OCI-LY7 (cell line): Measurements from ENCODE around the gene TMCC2. TPM values are rescaled to one million over a fixed set of nuclear protein-coding genes. Genes with fewer than 3 reads are reported as not detected.

Source experiments
- BruUV-seq: library from RNA; stranded (reverse); fragments of 400-500 nt; replicated peaks from 2 replicates; lab custom pipeline; 2021; lab: Mats Ljungman, UMichigan
- CTCF ChIA-PET: fragments of 300-600 bp; sonication (Branson Sonifier 250); formaldehyde crosslinking; loops from one replicate; lab custom pipeline; 2022; ENCODE audit warnings: antibody characterized with exemption; ENCODE audit not compliant: unreplicated experiment; lab: Charles Lee
- POLR2A ChIA-PET: fragments of 300-600 bp; sonication (Branson Sonifier 250); formaldehyde crosslinking; loops from one replicate; lab custom pipeline; 2022; ENCODE audit warnings: antibody characterized with exemption; lab: Charles Lee
- DNase-seq: peaks from one replicate; pipeline ENCODE4 v3.0.0-alpha.2; 2015; ENCODE audit warnings: low spot score
- H2AFZ ChIP-seq: fragments of 200-600 bp; sonication (generic), shearing (Covaris generic); 2 replicates; pipeline ENCODE4 v1.6.1; 2014; ENCODE audit warnings: mild to moderate bottlenecking, antibody characterized with exemption, low read length, moderate library complexity
- H3K27ac ChIP-seq: fragments of 200-600 bp; sonication (generic); 2 replicates; pipeline ENCODE4 v1.5.1; 2014; ENCODE audit warnings: mixed run types, low read depth, mild to moderate bottlenecking, moderate library complexity, low read length, inconsistent platforms; ENCODE audit not compliant: poor library complexity, severe bottlenecking
- H3K36me3 ChIP-seq: fragments of 200-600 bp; sonication (generic); 2 replicates; pipeline ENCODE4 v1.6.1; 2014; ENCODE audit warnings: mild to moderate bottlenecking, antibody characterized with exemption, low read length, moderate library complexity, mixed read lengths; ENCODE audit not compliant: insufficient read depth
- H3K4me1 ChIP-seq: fragments of 200-600 bp; sonication (generic); 2 replicates; pipeline ENCODE4 v1.5.1; 2014; ENCODE audit warnings: mild to moderate bottlenecking, low read length; ENCODE audit not compliant: insufficient read depth, poor library complexity, severe bottlenecking
- H3K4me2 ChIP-seq: fragments of 200-600 bp; sonication (generic); 2 replicates; pipeline ENCODE4 v1.6.1; 2014; ENCODE audit warnings: mild to moderate bottlenecking, low read length
- H3K4me3 ChIP-seq: fragments of 200-600 bp; sonication (generic); 2 replicates; pipeline ENCODE4 v1.5.1; 2014; ENCODE audit warnings: mild to moderate bottlenecking, low read depth, low read length; ENCODE audit not compliant: poor library complexity, severe bottlenecking
- H3K79me2 ChIP-seq: fragments of 200-600 bp; sonication (generic); 2 replicates; pipeline ENCODE4 v1.6.1; 2016; ENCODE audit warnings: low read depth, mild to moderate bottlenecking, low read length, moderate library complexity, mixed read lengths; ENCODE audit not compliant: insufficient read depth
- H3K9me2 ChIP-seq: fragments of 200-600 bp; sonication (generic); 2 replicates; pipeline ENCODE4 v1.6.1; 2016; ENCODE audit warnings: mild to moderate bottlenecking, low read length, mixed read lengths; ENCODE audit not compliant: insufficient read depth
- H3K9me3 ChIP-seq: fragments of 200-600 bp; sonication (generic); 2 replicates; pipeline ENCODE4 v1.6.1; 2014; ENCODE audit warnings: mild to moderate bottlenecking, mixed run types, low read length, mixed read lengths
- H4K20me1 ChIP-seq: fragments of 200-600 bp; sonication (generic); 2 replicates; pipeline ENCODE4 v1.6.1; 2014; ENCODE audit warnings: mild to moderate bottlenecking, antibody characterized with exemption, low read length, moderate library complexity, mixed read lengths; ENCODE audit not compliant: insufficient read depth
- CTCF ChIP-seq: fragments of 200-600 bp; sonication (generic); conservative IDR thresholded peaks from 2 replicates; pipeline ENCODE4 v1.5.1; 2014; ENCODE audit warnings: mild to moderate bottlenecking, antibody characterized with exemption, low read length, moderate library complexity, mixed read lengths
- EZH2phosphoT487 ChIP-seq: fragments of 200-600 bp; sonication (generic); IDR thresholded peaks from 2 replicates; pipeline ENCODE4 v1.6.1; 2018; ENCODE audit warnings: low read depth, borderline replicate concordance, mild to moderate bottlenecking, mixed run types, antibody characterized with exemption, low read length, moderate library complexity, mixed read lengths
- intact Hi-C: fragments of 100-400 bp; cut with micrococcal nuclease; formaldehyde crosslinking; loops from one replicate; pipeline ENCODE4 v1.10.0; 2022; ENCODE audit not compliant: unreplicated experiment
- total RNA-seq, 2 experiments: library from RNA; depleted of rRNA in 1 of 2; stranded (reverse); fragments of >200 nt in 1 of 2; shearing (Covaris generic) in 1 of 2; gene quantifications; 2 replicates each; pipeline ENCODE4 v1.2.3, GENCODE V29; 2014 to 2022

TMCC2 gene
- total RNA-seq, 2 experiments from 2014 or later, result 5.2 to 7.8 TPM

DNA sequence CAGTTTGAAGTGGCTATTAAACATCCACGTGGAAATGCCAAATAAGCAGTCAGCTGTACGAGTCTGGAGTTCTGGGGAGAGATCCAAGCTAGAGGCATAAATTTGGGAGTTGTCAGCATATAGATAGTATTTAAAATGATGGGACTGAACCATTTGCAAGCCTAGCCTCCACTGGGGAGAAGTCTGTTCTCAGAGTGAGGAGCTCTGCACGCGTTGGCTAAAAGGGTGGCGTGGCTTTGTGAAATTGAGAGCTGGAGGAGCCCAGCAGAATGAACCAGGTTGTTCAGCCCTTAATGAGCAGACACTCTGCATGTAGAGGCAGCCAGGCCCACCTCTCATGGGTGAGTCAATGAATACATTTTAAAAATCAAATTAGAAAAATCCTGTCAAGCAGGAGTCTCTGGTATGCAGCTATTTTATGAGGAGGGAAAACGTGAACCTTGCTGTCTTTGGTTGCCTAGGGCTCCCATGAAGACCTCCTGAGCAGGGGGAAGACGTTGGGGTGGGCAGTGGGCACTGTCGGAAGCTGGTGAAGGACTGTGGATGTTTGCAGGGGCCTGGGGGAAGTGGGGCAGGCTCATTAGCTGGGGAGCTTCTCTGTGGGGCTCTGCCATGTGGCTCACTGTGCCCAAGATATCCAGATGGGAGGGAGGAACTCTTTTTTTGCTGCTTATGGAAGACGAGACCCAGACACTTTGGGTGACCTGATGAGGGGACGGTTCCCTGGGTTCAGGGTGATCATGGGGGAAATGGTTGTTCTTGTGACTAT, 18.8 kb downstream of the TMCC2 start:
- Histone ChIP-seq H3K4me2 (no peak overlapping the region), H3K9me2 (no peaks in the 10 kb centered on the region), H3K9me3 (no peaks in the 10 kb centered on the region), H4K20me1 (no peaks in the 10 kb centered on the region), H3K36me3 (no peaks in the 10 kb centered on the region), H3K79me2 (no peaks in the 10 kb centered on the region), H2AFZ (no peak overlapping the region), H3K4me3 (no peak overlapping the region), H3K4me1 (no peaks in the 10 kb centered on the region), H3K27ac (no peak overlapping the region)
- CTCF ChIA-PET, result interaction anchor here (0.6 kb wide), 1 partner anchor 816 kb away, joined by 3 read pairs; no protein-coding TSS in a partner anchor
- no peak for TF ChIP-seq CTCF
- no peak for DNase-seq
- POLR2A ChIA-PET, result interaction anchor here (0.6 to 1.5 kb wide), 6 partner anchors 8 to 582 kb away, joined by 3 to 7 read pairs (median 3); no protein-coding TSS in a partner anchor
- intact Hi-C loops, result no loop called here
- BruUV-seq, result no TSS peak

DNA sequence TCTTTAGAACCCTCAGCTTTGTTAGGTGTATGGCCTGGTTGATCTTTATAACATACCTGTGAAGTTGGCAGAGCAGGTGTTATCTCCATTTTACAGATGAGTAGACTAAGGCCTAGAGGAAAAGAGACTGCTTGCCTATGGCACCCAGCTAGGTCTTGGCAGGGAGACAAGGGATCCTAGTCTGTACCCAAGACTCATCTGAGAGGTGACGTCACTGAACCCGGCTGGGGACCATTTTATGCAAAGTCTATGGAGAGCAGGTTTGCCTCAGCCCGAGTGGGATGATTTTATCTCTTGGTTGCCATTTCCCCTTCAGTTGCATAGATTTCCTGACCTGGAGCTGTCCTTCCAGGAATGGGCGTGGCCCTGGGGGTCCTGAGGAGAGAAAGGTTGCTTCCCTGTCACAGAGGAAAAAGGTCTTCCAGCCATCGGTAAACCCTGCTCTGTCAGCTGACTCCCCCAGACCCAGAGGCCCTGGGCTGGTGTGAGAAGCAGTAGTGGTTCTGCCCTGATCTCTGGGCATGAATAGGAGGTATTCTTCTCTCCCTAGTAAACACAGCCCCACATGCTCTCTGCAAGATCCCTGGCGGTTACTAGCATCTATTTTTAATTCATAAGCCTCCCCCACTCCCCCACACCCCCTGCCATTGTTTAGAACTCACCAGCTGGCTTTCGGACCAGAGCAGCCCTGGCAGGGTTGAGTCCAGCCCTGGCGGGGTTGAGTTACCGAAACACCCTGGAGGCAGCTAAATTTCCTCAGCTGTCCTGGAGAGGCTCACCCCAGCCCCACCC, 19.6 kb downstream of the TMCC2 start:
- H3K27ac ChIP-seq, result no peak overlapping the region
- no peaks in the 10 kb centered on the region for H3K9me2 ChIP-seq
- BruUV-seq, result no TSS peak
- no peaks in the 10 kb centered on the region for H3K4me1 ChIP-seq
- no peaks in the 10 kb centered on the region for H3K9me3 ChIP-seq
- ChIA-PET POLR2A (interaction anchor here (0.9 to 1.2 kb wide), 3 partner anchors 17 to 112 kb away, joined by 3 to 6 read pairs (median 3); no protein-coding TSS in a partner anchor), CTCF (interaction anchor here (0.6 kb wide), 1 partner anchor 644 kb away, joined by 9 read pairs; no protein-coding TSS in a partner anchor)
- no peak overlapping the region for H3K4me3 ChIP-seq
- no peaks in the 10 kb centered on the region for H3K36me3 ChIP-seq
- intact Hi-C loops, result no loop called here
- no peak for TF ChIP-seq CTCF
- TF ChIP-seq EZH2phosphoT487, result no peak
- H2AFZ ChIP-seq, result no peak overlapping the region
- no peak overlapping the region for H3K4me2 ChIP-seq
- H4K20me1 ChIP-seq, result no peaks in the 10 kb centered on the region
- no peak for DNase-seq
- no peaks in the 10 kb centered on the region for H3K79me2 ChIP-seq
